Muscle layer of colon (tissue), 2 donors: ENCODE data around the gene ABCB9.
"Not testable (repeated sequence)": the region's sequence is repeated elsewhere in the genome, so short reads cannot be mapped to it uniquely, and the experiment has no call there.

ENCODE experiments used
- H3K27ac ChIP-seq: one replicate; pipeline ENCODE4 v1.7.0; 2013; ENCODE audit warnings: low read depth, mild to moderate bottlenecking, low read length, moderate library complexity
- H3K27me3 ChIP-seq, 2 donors: one replicate each; pipeline ENCODE4 v1.7.0; 2013; ENCODE audit warnings: low read length in 2 of 2, mild to moderate bottlenecking in 2 of 2; ENCODE audit not compliant: insufficient read depth in 2 of 2, control insufficient read depth in 1 of 2
- H3K36me3 ChIP-seq: one replicate; pipeline ENCODE4 v1.7.0; 2013; ENCODE audit warnings: mild to moderate bottlenecking, low read length; ENCODE audit not compliant: insufficient read depth
- H3K4me1 ChIP-seq: one replicate; pipeline ENCODE4 v1.7.0; 2013; ENCODE audit warnings: mild to moderate bottlenecking, low read length; ENCODE audit not compliant: insufficient read depth
- H3K4me3 ChIP-seq, 2 donors: one replicate each; pipeline ENCODE4 v1.7.0; 2013; ENCODE audit warnings: low read length in 2 of 2, low read depth in 1 of 2, mild to moderate bottlenecking in 1 of 2, moderate library complexity in 1 of 2
- H3K9ac ChIP-seq: one replicate; pipeline ENCODE4 v1.7.0; 2013; ENCODE audit warnings: low read length
- H3K9me3 ChIP-seq: one replicate; pipeline ENCODE4 v1.7.0; 2013; ENCODE audit warnings: mild to moderate bottlenecking, low read length
- donor health status: abdominal sarcoma.
- donor health status: Adenocarcinoma of cecum.

ABCB9 gene

DNA sequence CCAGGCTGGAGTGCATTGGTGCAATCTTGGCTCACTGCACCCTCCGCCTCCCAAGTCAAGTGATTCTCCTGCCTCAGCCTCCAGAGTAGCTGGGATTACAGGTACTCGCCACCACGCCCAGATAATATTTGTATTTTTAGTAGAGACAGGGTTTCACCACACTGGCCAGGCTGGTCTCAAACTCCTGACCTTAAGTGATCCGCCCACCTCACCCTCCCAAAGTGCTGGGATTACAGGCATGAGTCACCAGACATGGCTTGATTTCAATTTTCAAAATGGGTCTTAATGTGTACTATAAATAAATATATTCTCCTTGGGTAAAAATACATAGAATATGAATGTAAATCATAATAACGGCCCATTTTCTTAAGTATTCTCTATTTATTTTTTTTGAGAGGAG lies 24.9 kb downstream of the ABCB9 start:
- H3K4me1 ChIP-seq, H3K36me3 ChIP-seq: not testable (repeated sequence)

DNA sequence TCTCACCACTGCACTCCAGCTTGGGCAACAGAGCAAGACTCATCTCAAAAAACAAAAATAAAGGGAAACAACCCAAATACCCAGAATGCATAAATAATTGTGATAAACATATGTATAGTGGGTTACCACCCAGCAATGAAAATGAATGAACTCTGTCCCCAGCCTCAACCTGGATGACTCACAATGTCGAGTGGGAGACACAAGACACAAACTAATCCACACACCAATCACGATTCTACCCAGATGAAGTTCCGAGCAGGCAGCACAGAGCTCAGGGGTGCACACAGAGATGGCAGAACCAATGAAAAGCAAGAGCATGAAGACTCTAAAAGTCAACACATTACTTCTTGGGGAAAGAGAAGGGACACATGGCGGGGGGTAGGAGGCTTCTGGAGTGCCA lies 27.1 kb downstream of the ABCB9 start:
- Histone ChIP-seq H3K9ac (no peak overlapping the region), H3K27me3 (no peaks in the 10 kb centered on the region), H3K36me3 (no peaks in the 10 kb centered on the region), H3K4me1 (no peaks in the 10 kb centered on the region), H3K4me3 (no peak overlapping the region), H3K9me3 (no peaks in the 10 kb centered on the region), H3K27ac (no peak overlapping the region)

More for the DNA sequence above, 24.9 kb downstream of the ABCB9 start:
- not testable (repeated sequence) for H3K4me3 ChIP-seq, H3K9me3 ChIP-seq, H3K9ac ChIP-seq, H3K27ac ChIP-seq, H3K27me3 ChIP-seq

DNA sequence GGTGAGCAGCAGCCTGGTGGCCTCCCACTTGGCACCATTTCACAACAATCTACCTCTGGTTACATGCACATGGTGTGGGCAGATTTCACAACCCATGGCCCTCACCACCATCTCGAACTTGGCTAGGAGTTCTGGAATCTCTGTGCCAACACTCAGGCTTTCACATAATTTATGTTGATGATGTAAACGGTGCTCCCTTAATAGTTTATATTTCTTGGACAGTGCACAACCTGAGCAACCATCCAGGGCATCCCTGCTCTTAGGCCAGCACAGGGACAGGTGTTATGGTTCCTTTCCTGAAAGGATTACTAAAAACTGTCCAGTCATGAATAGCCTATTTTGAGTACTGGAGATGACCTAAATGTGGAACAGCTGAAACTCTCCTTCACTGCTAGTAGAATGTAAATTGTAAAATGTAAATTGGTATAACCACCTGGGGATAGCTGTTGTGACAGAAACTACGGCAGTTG lies 28.6 kb downstream of the ABCB9 start:
- no peaks in the 10 kb centered on the region for H3K36me3 ChIP-seq
- H3K27me3 ChIP-seq: no peaks in the 10 kb centered on the region
- no peaks in the 10 kb centered on the region for H3K9me3 ChIP-seq
- H3K27ac ChIP-seq: no peak overlapping the region
- no peaks in the 10 kb centered on the region for H3K4me1 ChIP-seq
- no peak overlapping the region for H3K9ac ChIP-seq
- H3K4me3 ChIP-seq: no peak overlapping the region

DNA sequence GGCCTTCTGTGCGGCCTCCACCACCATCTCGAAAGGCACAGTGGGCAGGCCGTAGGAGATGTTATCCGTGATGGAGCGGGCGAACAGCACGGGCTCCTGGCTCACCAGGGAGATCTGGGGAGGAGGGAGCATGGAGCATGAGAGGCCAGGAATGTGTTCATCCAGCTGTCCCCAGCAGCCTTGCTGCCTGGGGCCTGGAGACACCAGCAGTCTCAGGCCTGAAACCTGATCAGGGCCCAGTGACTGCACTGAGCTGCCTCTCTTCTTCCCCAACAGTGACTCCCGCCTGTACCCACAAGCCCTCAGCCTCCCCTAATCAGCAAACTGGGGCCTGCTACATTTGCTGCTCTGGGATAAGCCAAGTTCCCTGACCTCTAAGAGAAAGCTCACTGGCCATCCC lies 30.9 kb downstream of the ABCB9 start:
- Histone ChIP-seq H3K9ac (no peak overlapping the region), H3K4me1 (no peaks in the 10 kb centered on the region), H3K36me3 (no peaks in the 10 kb centered on the region), H3K4me3 (no peak overlapping the region), H3K27ac (no peak overlapping the region), H3K9me3 (no peaks in the 10 kb centered on the region), H3K27me3 (no peaks in the 10 kb centered on the region)

DNA sequence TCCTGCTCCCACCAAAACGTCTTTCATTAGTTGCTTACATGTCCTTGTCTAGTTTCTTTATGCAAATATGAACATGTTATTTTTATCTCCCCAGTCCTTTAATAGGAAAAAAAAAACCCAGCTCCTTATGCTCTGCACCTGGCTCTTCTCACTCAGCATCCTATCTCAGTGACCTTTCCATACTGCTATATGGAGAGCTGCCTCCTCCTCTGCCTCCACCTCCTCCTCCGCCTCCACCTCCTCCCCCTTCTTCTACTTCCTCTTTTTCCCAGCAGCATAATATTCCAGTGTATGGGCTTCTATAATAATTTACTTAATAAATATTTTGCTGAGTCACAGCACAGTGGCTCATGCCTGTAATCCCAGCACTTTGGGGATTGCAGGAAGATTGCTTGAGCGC lies 31.5 kb downstream of the ABCB9 start:
- Histone ChIP-seq H3K4me1 (no peaks in the 10 kb centered on the region), H3K27ac (no peak overlapping the region), H3K9ac (no peak overlapping the region), H3K36me3 (no peaks in the 10 kb centered on the region), H3K27me3 (no peaks in the 10 kb centered on the region), H3K4me3 (no peak overlapping the region), H3K9me3 (no peaks in the 10 kb centered on the region)

DNA sequence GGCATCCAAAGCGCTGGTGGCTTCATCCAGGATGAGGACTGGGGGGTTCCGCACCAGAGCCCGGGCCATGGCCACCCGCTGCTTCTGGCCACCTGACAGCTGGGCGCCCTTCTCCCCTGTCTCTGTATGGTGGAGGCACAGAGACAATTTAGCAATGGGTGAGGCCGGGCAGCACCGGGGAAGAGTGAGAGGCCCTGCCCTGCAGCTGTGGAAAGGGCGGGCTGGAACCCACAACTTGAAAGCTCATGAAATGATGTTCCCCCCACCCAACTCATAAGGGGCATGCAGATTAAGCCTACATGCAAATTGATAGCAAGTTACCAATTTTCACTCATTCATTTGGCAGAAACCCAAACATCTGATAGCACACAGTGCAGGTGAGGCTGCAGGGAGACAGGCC lies 34.1 kb downstream of the ABCB9 start:
- Histone ChIP-seq H3K27ac (no peak overlapping the region), H3K27me3 (no peaks in the 10 kb centered on the region), H3K4me1 (no peaks in the 10 kb centered on the region), H3K4me3 (no peak overlapping the region), H3K36me3 (no peaks in the 10 kb centered on the region), H3K9ac (no peak overlapping the region), H3K9me3 (no peaks in the 10 kb centered on the region)

DNA sequence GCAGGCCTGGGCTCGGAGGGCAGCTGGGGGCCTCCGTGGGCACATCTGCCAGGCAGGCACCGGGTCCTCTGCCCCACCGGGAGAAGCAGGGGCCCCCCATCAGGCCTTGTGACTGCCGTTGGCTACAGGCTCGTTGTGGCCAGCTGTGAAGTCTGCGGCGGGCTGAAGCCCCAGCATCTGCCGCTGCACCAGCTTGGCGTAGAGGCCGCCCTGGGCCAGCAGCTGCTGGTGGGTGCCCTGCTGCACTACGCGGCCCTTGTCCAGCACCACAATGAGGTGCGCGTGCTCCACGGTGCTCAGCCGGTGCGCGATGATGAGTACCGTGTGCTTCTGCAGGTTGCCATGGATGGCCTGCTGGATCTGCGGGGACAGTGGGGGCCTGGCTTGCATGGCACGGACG lies 36.5 kb downstream of the ABCB9 start:
- no peaks in the 10 kb centered on the region for H3K36me3 ChIP-seq
- no peaks in the 10 kb centered on the region for H3K4me1 ChIP-seq
- no peak overlapping the region for H3K27ac ChIP-seq
- H3K9me3 ChIP-seq: no peaks in the 10 kb centered on the region
- H3K27me3 ChIP-seq: no peaks in the 10 kb centered on the region
- no peak overlapping the region for H3K4me3 ChIP-seq
- H3K9ac ChIP-seq: no peak overlapping the region

DNA sequence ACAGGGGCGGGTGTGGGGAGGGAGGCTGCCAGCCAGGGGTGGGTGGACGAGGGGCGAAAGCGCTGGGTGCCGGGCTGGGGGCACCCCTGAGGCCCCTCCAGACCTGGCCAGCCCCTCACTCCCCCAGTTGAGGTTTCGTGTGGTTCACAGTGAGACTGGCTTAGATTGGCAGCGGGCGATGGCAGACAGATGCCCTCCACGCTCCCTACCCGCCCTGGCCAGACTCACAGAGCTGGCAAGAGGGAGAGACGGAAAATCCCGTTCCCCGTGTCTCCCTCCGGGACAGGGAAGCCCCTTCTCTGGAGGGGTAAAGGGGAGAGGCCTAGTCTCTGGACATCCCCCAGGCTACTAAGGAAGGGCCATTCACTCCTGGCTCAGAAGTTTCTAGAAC lies 37.1 kb downstream of the ABCB9 start:
- Histone ChIP-seq H3K36me3 (no peaks in the 10 kb centered on the region), H3K4me3 (no peak overlapping the region), H3K9me3 (no peaks in the 10 kb centered on the region), H3K9ac (no peak overlapping the region), H3K27ac (no peak overlapping the region), H3K27me3 (no peaks in the 10 kb centered on the region), H3K4me1 (no peaks in the 10 kb centered on the region)

DNA sequence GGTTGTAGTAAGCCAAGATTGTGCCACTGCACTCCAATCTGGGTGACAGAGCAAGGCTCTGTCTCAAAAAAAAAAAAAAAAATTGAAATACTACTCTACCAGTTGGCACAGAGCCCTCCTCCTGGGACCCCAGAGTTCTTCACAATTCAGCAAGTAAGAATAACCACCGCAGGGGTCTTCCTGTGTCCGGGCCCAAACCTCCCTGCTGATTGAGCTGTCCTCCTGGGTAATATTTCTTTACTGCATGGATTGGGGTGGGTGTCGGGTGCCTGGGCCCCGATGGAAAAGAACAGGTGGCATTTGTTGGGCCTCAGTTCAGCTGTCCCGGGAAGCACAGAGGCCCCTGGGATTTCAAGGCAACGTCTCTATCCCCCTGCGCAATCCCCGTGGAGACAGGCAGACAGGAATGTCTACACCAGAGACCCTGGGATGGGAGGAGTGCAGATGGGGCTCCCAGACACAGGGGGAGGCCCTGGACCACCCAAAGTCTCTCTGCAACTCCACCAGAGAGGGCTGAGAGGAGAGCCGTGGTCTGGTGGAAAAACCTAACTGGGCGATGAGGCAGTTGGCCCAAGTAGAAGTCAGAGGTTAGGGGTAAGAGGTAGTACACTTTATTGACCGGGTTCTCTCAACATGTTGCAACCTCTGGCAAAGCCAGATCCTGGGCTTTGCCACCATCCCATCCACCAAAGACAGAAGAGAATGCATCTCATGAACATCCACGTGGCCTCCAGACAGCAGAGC lies 37.7 kb downstream of the ABCB9 start:
- Histone ChIP-seq H3K4me1 (no peaks in the 10 kb centered on the region), H3K9ac (no peak overlapping the region), H3K4me3 (no peak overlapping the region), H3K36me3 (no peaks in the 10 kb centered on the region), H3K27ac (no peak overlapping the region), H3K27me3 (no peaks in the 10 kb centered on the region), H3K9me3 (no peaks in the 10 kb centered on the region)

DNA sequence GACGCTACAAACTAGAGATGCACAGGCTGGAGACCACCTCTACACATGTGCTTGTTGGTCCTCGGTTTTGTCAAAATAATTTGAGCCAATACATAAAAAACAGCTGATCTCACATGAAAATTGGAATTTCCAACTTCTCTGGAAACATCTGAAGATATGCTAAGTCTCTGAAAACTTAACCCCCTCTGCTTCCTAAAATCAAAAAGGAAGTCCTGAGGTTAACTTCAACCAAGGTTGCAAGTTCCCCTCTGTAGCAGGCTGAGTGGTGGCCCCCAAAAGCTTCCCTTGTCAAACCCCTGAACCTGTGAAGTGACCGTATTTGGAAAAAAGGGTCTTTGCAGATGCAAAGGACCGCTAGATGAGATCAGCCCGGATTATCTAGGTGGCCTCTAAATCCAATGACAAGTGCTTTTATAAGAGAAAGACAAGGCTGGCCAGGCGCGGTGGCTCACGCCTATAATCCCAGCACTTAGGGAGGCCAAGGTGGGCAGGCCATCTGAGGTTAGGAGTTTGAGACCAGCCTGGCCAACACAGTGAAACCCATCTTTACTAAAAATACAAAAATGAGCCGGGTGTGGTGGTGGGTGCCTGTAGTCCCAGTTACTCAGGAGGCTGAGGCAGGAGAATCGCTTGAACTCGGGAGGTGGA lies 38.4 kb downstream of the ABCB9 start:
- no peaks in the 10 kb centered on the region for H3K27me3 ChIP-seq
- no peaks in the 10 kb centered on the region for H3K36me3 ChIP-seq
- no peak overlapping the region for H3K4me3 ChIP-seq
- no peaks in the 10 kb centered on the region for H3K9me3 ChIP-seq
- no peak overlapping the region for H3K9ac ChIP-seq
- no peaks in the 10 kb centered on the region for H3K4me1 ChIP-seq
- no peak overlapping the region for H3K27ac ChIP-seq

DNA sequence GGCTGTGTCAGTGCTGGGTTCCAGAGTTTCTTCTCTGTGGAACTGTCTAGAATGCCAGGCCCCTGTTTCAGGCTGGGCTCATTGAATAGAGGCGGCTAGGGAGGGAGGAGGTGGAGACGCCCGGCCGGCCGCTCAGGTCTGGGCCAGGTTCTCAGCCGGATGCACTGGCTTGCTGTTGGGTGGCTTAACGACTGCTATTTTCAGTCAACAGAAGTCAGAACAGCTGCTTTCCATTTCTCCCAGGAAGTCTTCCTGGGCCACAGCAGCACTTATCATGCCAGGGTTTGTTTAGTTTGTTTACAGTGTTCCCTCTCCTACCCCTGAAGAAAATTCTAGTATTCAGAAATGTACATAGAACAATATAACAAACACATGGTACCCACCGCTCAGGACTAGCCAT lies 44.3 kb downstream of the ABCB9 start:
- Histone ChIP-seq H3K36me3 (no peaks in the 10 kb centered on the region), H3K9me3 (no peaks in the 10 kb centered on the region), H3K9ac (no peak overlapping the region), H3K27ac (no peak overlapping the region), H3K4me1 (peaks cover 10% of the 10 kb centered on the region), H3K27me3 (no peaks in the 10 kb centered on the region), H3K4me3 (no peak overlapping the region)

DNA sequence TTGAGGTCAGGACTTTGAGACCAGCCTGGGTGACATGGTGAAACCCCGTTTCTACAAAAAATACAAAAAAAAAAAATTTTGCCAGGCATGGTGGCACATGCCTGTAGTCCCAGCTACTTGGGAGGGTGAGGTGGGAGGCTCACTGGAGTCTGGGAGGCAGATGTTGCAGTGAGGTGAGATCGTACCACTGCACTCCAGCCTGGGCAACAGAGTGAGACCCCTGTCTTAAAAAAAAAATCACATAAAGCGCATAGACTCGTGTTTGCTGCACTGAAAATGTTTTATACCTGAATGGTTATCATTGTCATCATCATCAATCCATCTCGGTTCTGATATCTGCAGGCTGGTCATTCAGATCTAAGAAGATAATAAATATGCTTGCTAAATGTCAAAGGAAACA lies 45.6 kb downstream of the ABCB9 start:
- Histone ChIP-seq H3K27me3 (no peaks in the 10 kb centered on the region), H3K36me3 (no peaks in the 10 kb centered on the region), H3K9ac (no peak overlapping the region), H3K27ac (no peak overlapping the region), H3K9me3 (no peaks in the 10 kb centered on the region), H3K4me3 (no peak overlapping the region), H3K4me1 (peaks cover 10% of the 10 kb centered on the region)
